HFFc6 (cell line): Measurements from ENCODE around the gene CPPED1. TPM values are rescaled to one million over a fixed set of nuclear protein-coding genes. Genes with fewer than 3 reads are reported as not detected.
"Not testable (repeated sequence)": the region's sequence is repeated elsewhere in the genome, so short reads cannot be mapped to it uniquely, and the experiment has no call there.

Source experiments
- DNase-seq: peaks from one replicate; pipeline ENCODE4 v3.0.0-alpha.2; 2018
- H3K27ac Mint-ChIP-seq: 2 replicates; pipeline ENCODE4 v1.8.0; 2020; ENCODE audit warnings: mild to moderate bottlenecking, mixed read lengths
- H3K27me3 Mint-ChIP-seq: 2 replicates; pipeline ENCODE4 v1.8.0; 2021; ENCODE audit warnings: mild to moderate bottlenecking, moderate library complexity, mixed read lengths; ENCODE audit not compliant: insufficient read depth
- H3K36me3 Mint-ChIP-seq: 2 replicates; pipeline ENCODE4 v1.8.0; 2021; ENCODE audit warnings: low read depth, mixed read lengths
- H3K4me1 Mint-ChIP-seq: 2 replicates; pipeline ENCODE4 v1.8.0; 2020; ENCODE audit warnings: low read depth, mixed read lengths
- H3K4me3 Mint-ChIP-seq: 2 replicates; pipeline ENCODE4 v1.8.0; 2020; ENCODE audit warnings: mild to moderate bottlenecking, moderate library complexity, mixed read lengths
- H3K9me3 Mint-ChIP-seq: 2 replicates; pipeline ENCODE4 v1.8.0; 2020; ENCODE audit warnings: mild to moderate bottlenecking, mixed read lengths
- total RNA-seq, 6 experiments: library from RNA; stranded (reverse); fragmentation: NEBNext Ultra II Directional; extraction: Animal tissue kit (Norgen Biotek cat#: 25700); gene quantifications; 2 replicates in 1 of 6; 3 replicates in 5 of 6; pipeline ENCODE4 v1.2.3, GENCODE V29; 2021
- TF ChIP-seq, protein P1 (sequence below): fragments of 200-600 bp; sonication (generic); IDR thresholded peaks from 2 replicates; pipeline ENCODE4 v1.5.0; 2021; ENCODE audit warnings: antibody characterized with exemption, mild to moderate bottlenecking

CPPED1 gene
- total RNA-seq, 6 experiments from 2014 or later = 54.6 to 66.7 (median 63.1) TPM

DNA sequence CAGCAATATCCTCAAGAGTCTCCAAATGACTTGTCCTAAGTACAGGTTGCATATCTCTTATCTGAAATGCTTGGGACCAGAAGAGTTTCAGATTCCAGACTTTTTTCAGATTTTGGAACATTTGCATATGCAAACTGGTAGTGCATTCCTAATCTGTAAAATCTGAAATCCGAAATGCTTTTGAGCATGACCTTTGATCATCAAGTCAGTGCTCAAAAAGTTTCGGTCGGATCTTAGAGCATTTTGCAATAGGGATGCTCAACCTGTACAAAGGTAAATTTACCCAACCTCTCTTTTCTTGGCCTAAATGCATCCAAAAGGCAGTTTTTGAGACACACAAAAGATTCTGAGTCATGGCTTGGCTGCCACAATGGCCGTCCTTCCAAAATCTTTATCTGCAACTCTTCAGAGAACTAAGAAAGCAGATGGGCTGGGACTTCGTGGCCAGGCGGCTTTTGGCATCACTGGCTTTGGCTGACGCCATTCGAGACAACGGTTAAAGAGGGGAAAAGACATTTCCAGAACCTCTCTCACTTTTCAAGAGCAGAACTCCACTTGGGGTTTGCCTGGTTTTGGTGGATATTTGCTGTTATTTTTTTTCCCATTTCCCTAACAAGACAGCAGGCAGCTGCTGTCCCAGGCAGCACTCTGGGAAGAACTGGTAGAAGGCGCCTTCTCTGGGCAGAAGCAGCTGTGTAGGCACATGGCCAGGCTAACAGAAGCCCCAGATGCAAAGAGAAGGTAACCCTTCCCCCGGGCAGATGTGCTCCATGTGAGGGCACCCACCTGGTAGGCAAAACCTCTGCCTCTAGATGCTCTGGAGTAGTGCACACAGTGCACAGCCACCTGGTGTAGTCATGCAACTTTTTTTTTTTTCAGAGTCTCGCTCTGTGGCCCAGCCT, 8.9 kb downstream of the CPPED1 start:
- Mint-ChIP-seq H3K4me1 (peaks cover 32% of the 10 kb centered on the region), H3K27ac (no peak overlapping the region), H3K4me3 (no peak overlapping the region), H3K36me3 (peaks cover 48% of the 10 kb centered on the region), H3K9me3 (no peaks in the 10 kb centered on the region), H3K27me3 (no peaks in the 10 kb centered on the region; the same call in 1 of the 2 replicates)
- no peak for DNase-seq
- TF ChIP-seq, protein P1, sequence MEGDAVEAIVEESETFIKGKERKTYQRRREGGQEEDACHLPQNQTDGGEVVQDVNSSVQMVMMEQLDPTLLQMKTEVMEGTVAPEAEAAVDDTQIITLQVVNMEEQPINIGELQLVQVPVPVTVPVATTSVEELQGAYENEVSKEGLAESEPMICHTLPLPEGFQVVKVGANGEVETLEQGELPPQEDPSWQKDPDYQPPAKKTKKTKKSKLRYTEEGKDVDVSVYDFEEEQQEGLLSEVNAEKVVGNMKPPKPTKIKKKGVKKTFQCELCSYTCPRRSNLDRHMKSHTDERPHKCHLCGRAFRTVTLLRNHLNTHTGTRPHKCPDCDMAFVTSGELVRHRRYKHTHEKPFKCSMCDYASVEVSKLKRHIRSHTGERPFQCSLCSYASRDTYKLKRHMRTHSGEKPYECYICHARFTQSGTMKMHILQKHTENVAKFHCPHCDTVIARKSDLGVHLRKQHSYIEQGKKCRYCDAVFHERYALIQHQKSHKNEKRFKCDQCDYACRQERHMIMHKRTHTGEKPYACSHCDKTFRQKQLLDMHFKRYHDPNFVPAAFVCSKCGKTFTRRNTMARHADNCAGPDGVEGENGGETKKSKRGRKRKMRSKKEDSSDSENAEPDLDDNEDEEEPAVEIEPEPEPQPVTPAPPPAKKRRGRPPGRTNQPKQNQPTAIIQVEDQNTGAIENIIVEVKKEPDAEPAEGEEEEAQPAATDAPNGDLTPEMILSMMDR = no peak

DNA sequence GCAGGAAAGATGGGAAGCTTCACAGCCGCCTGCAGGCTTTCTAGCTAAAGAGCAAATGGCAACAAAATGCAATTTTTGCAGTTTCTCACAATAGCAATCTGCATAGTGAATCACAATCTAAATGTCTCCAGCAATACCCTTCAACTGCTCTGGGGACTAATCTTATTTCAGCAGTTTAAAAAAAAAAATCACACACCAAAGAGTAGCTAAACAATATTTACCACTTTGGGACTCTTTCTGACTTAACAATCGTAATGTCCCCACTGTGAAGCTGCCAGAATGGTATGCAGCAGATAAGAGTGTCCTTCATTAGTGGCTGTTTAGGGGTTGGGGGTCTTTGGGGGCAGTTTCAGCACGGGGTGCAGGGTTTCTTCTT, 9.8 kb downstream of the CPPED1 start:
- Mint-ChIP-seq H3K4me3 (no peak overlapping the region), H3K36me3 (peaks cover 53% of the 10 kb centered on the region), H3K9me3 (no peaks in the 10 kb centered on the region), H3K27ac (no peak overlapping the region; the same call in 1 of the 2 replicates), H3K27me3 (no peaks in the 10 kb centered on the region; the same call in 1 of the 2 replicates), H3K4me1 (peaks cover 26% of the 10 kb centered on the region)
- no peak for DNase-seq
- TF ChIP-seq, protein P1 = no peak

DNA sequence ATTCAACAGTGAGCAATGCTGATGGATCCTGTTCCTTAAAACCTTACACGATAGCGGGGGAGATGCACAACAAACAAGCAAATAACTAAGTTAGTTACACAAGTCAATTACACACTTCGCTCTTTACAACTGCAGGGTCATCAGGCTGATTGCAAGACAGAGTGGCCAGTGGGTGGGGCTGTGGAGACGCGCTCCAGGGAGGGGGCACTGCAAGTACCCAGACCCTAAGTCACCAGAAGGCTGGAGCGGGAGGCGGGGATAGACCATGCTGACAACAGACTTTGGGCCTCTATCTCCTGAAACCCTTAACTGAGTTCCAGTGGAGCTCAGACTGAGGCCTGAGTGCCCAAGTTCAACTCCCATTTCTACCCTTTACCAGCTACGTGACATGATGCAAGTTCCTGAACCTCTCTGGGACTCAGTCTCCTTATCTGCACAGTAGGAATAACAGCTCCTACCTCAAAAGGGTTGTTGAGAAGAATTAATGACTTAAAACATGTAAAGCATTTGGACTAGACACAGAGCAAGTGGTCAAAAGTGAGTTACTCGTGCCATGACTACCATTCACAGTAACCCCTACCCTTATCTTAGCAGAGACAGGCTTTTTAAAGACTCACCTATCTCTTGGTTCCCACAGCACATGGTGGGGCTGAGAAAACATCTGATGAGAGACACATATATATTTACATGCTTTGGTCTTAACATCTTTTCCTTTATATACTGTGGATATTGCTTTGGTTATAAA, 10.4 kb downstream of the CPPED1 start:
- no peaks in the 10 kb centered on the region; the same call in none of the 2 replicates for H3K27me3 Mint-ChIP-seq

DNA sequence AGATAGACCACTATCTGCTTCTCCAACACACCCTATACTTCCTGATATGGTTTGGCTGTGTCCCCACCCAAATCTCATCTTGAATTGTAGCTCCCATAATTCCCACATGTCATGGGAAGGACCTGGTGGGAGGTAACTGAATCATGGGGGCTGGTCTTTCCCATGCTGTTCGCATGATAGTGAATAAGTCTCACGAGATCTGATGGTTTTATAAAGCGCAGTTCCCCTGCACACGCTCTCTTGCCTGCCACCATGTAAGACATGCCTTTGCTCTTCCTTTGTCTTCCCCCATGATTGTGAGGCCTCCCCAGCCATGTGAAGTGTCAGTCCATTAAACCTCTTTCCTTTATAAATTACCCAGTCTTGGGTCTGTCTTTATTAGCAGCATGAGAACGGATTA, 11.2 kb downstream of the CPPED1 start:
- not testable (repeated sequence) for H3K27ac Mint-ChIP-seq, H3K4me3 Mint-ChIP-seq, DNase-seq, H3K9me3 Mint-ChIP-seq, H3K27me3 Mint-ChIP-seq
- peaks cover 16% of the 10 kb centered on the region for H3K4me1 Mint-ChIP-seq
- peaks cover 57% of the 10 kb centered on the region for H3K36me3 Mint-ChIP-seq

More for the DNA sequence above, 10.4 kb downstream of the CPPED1 start:
- Mint-ChIP-seq H3K4me3 (no peak overlapping the region), H3K27ac (no peak overlapping the region), H3K36me3 (peaks cover 51% of the 10 kb centered on the region), H3K9me3 (no peaks in the 10 kb centered on the region), H3K4me1 (peaks cover 20% of the 10 kb centered on the region)
- no peak for DNase-seq
- TF ChIP-seq, protein P1 = no peak

DNA sequence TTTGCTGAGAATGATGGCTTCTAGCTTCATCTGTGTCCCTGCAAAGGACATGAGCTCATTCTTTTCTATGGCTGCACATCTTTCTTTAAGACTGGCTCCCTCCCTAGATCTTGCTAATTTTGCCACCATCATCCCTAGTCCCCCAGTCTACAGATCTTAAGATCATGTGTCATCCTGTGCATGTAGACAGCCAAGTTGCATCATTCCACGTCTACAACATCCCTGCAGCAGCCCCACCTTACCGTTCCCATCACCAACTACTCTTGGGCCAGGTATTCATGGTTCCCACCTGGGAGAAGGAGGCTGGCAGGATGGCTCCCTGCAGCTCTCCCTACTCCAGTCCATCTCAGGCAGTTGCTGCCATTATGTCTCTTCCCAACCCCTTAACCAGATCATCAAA, 12.3 kb downstream of the CPPED1 start:
- Mint-ChIP-seq H3K36me3 (peaks cover 52% of the 10 kb centered on the region), H3K27me3 (no peaks in the 10 kb centered on the region; the same call in none of the 2 replicates), H3K4me3 (no peak overlapping the region), H3K9me3 (no peaks in the 10 kb centered on the region), H3K4me1 (peaks cover 4% of the 10 kb centered on the region), H3K27ac (no peak overlapping the region)
- DNase-seq = no peak
- TF ChIP-seq, protein P1 = no peak
